ENCODE measurements around the gene GALNS.

DNA sequence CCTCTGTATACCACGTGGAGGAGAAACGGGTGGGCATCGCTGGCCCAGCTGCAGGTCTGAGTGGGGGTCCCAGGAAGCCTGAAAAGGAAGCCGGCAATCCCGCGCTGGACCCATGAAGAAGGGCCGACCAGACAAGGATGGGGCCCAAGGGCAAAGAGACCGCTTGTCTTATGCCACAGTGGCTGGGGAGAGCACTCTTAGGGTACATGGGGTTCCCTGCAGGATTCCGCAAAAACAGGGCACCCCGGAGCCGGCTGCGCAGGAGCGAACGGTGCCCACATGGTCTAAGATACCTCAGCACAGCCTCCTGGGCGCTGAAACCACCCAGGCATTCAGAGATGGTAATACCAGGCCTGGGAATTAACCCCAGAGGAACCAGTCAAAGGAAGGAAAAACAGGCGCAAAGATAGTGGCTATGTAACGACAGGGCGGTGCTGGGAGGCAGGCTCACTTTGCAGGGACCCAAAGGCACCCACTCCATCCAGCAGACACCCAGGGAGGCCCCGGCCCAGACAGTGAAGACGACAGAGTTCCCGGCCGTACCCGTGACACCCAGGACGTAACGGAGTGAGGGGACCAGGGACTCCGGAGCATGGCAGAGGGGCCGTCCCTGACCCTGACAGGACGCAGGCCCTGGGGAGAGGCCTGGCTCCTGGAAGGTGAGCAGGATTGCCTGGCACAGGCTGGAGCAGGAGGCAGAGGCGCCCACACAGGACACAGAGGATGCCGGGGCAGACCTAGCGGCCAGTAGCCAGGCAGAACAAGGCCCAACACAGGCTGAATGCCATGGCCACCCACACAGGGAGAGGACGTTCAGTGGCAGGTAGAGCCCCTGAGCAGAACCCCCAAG is 82.0 kb downstream of the GALNS start:
- TF ChIP-seq, protein P1, sequence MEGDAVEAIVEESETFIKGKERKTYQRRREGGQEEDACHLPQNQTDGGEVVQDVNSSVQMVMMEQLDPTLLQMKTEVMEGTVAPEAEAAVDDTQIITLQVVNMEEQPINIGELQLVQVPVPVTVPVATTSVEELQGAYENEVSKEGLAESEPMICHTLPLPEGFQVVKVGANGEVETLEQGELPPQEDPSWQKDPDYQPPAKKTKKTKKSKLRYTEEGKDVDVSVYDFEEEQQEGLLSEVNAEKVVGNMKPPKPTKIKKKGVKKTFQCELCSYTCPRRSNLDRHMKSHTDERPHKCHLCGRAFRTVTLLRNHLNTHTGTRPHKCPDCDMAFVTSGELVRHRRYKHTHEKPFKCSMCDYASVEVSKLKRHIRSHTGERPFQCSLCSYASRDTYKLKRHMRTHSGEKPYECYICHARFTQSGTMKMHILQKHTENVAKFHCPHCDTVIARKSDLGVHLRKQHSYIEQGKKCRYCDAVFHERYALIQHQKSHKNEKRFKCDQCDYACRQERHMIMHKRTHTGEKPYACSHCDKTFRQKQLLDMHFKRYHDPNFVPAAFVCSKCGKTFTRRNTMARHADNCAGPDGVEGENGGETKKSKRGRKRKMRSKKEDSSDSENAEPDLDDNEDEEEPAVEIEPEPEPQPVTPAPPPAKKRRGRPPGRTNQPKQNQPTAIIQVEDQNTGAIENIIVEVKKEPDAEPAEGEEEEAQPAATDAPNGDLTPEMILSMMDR (IDR thresholded peaks at IDR 0.05) = no peak
- TF ChIP-seq POLR2A (IDR thresholded peaks at IDR 0.05) = no peak
